ENCODE data around the gene SOX13. TPM values are rescaled to one million over a fixed set of nuclear protein-coding genes. Genes with fewer than 3 reads are reported as not detected.

SOX13 gene
- total RNA-seq, 1 donor from 2014 or later: 28.6 TPM

- no peak overlapping the region for H3K4me3 Mint-ChIP-seq
- H3K4me2 ChIP-seq: no peak overlapping the region
- H4K20me1 ChIP-seq (ENCODE audit: low read depth): no peaks in the 10 kb centered on the region
- no peak for DNase-seq (ENCODE audit: low spot score)
- H3K36me3 ChIP-seq: no peaks in the 10 kb centered on the region
- peaks cover 7% of the 10 kb centered on the region for H3K27me3 ChIP-seq
- H3K27me3 Mint-ChIP-seq (ENCODE audit: insufficient read depth, low read depth): no peaks in the 10 kb centered on the region
- no peak overlapping the region for H3K27ac Mint-ChIP-seq
- no peaks in the 10 kb centered on the region for H3K36me3 Mint-ChIP-seq
- H3K9me3 ChIP-seq (ENCODE audit: low read depth): peaks cover 11% of the 10 kb centered on the region
- TF ChIP-seq CTCF (IDR thresholded peaks at IDR 0.05): no peak
- TF ChIP-seq EZH2 (IDR thresholded peaks at IDR 0.05): no peak
- no peak for TF ChIP-seq EZH2phosphoT487 (IDR thresholded peaks at IDR 0.05)
- no peak overlapping the region for H3K9ac ChIP-seq
- no peaks in the 10 kb centered on the region for H3K4me1 ChIP-seq
- no peak overlapping the region for H3K4me3 ChIP-seq
- H3F3A ChIP-seq (ENCODE audit: low read depth): no peaks in the 10 kb centered on the region
- no peaks in the 10 kb centered on the region for H3K4me1 Mint-ChIP-seq
- H3K27ac ChIP-seq: no peak overlapping the region
- H3K9me3 Mint-ChIP-seq: peaks cover 24% of the 10 kb centered on the region
- no peaks in the 10 kb centered on the region for H3K79me2 ChIP-seq (ENCODE audit: low read depth)
- no peak overlapping the region for H2AFZ ChIP-seq (replicated peaks)
Measured at GRCh38 chr1:204169858-204170257, 96.9 kb downstream of the SOX13 start.

- Histone ChIP-seq H3K4me2 (no peak overlapping the region), H3K9ac (no peak overlapping the region), H3K4me1 (no peaks in the 10 kb centered on the region), H2AFZ (replicated peaks) (no peak overlapping the region), H3K36me3 (no peaks in the 10 kb centered on the region), H3K27me3 (peaks cover 14% of the 10 kb centered on the region), H3K4me3 (no peak overlapping the region), H3K9me3 (ENCODE audit: low read depth) (peaks cover 11% of the 10 kb centered on the region), H4K20me1 (ENCODE audit: low read depth) (no peaks in the 10 kb centered on the region), H3K79me2 (ENCODE audit: low read depth) (no peaks in the 10 kb centered on the region), H3F3A (ENCODE audit: low read depth) (no peaks in the 10 kb centered on the region), H3K27ac (no peak overlapping the region)
- no peaks in the 10 kb centered on the region for H3K36me3 Mint-ChIP-seq
- no peaks in the 10 kb centered on the region for H3K27me3 Mint-ChIP-seq (ENCODE audit: insufficient read depth, low read depth)
- no peak for DNase-seq (ENCODE audit: low spot score)
- peaks cover 24% of the 10 kb centered on the region for H3K9me3 Mint-ChIP-seq
- no peak overlapping the region for H3K4me3 Mint-ChIP-seq
- TF ChIP-seq EZH2 (IDR thresholded peaks at IDR 0.05) (no peak), EZH2phosphoT487 (IDR thresholded peaks at IDR 0.05) (no peak), CTCF (IDR thresholded peaks at IDR 0.05) (no peak)
- no peak overlapping the region for H3K27ac Mint-ChIP-seq
- no peaks in the 10 kb centered on the region for H3K4me1 Mint-ChIP-seq
Measured at GRCh38 chr1:204170494-204171155, 97.7 kb downstream of the SOX13 start.

GRCh38 chr1:204171751-204172178 is 98.8 kb downstream of the SOX13 start:
- no peak for DNase-seq (ENCODE audit: low spot score)
- no peak overlapping the region for H2AFZ ChIP-seq (replicated peaks)
- Mint-ChIP-seq H3K4me1 (no peaks in the 10 kb centered on the region), H3K27me3 (ENCODE audit: insufficient read depth, low read depth) (no peaks in the 10 kb centered on the region), H3K4me3 (no peak overlapping the region), H3K9me3 (peaks cover 24% of the 10 kb centered on the region), H3K36me3 (no peaks in the 10 kb centered on the region), H3K27ac (no peak overlapping the region)
- no peaks in the 10 kb centered on the region for H4K20me1 ChIP-seq (ENCODE audit: low read depth)
- no peak overlapping the region for H3K9ac ChIP-seq
- H3K4me1 ChIP-seq: no peaks in the 10 kb centered on the region
- H3F3A ChIP-seq (ENCODE audit: low read depth): no peaks in the 10 kb centered on the region
- TF ChIP-seq CTCF (IDR thresholded peaks at IDR 0.05) (no peak), EZH2 (IDR thresholded peaks at IDR 0.05) (no peak), EZH2phosphoT487 (IDR thresholded peaks at IDR 0.05) (no peak)
- no peak overlapping the region for H3K27ac ChIP-seq
- no peaks in the 10 kb centered on the region for H3K79me2 ChIP-seq (ENCODE audit: low read depth)
- H3K36me3 ChIP-seq: no peaks in the 10 kb centered on the region
- H3K27me3 ChIP-seq: peaks cover 25% of the 10 kb centered on the region
- no peak overlapping the region for H3K4me3 ChIP-seq
- H3K9me3 ChIP-seq (ENCODE audit: low read depth): peaks cover 11% of the 10 kb centered on the region
- no peak overlapping the region for H3K4me2 ChIP-seq

Data from neural progenitor cell (in vitro differentiated cells).